ENCODE results near the gene ABTB1.

Gene ABTB1

DNA sequence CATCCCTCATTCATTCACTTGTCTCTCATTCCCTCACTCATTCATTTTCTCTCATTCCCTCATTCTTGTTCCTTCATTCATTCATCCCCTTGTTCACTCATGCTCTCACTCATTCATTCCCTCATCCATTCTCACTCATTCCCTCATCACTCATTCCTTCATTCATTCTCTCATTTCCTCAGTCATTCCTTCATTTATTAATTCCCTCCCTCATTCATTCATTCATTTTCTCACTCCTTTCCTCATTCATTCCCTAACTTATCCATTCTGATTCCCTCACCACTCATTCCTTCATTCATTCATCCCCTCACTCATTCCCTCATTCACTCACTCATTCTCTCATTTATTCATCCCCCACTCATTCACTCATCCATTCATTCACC, 13.8 kb downstream of the ABTB1 start:
- DNase-seq: no peak

DNA sequence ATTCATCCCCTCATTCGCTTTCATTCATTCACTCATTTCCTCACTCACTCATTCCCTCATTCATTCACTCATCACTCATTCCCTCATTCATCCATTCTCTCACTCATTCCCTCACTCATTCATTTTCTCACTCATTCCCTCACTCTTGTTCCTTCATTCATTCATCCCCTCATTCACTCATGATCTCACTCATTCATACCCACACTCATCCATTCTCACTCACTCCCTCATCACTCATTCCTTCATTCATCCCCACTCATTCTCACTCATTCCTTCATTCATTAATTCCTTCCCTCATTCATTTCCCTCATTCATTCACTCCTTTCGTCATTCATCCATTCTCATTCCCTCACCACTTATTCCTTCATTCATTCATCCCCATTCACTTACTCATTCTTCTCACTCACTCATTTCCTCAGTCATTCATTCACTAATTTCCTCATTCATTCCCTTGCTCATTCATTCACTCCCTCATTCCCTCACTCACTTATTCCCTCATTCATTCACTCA, 14.5 kb downstream of the ABTB1 start:
- no peak for DNase-seq

DNA sequence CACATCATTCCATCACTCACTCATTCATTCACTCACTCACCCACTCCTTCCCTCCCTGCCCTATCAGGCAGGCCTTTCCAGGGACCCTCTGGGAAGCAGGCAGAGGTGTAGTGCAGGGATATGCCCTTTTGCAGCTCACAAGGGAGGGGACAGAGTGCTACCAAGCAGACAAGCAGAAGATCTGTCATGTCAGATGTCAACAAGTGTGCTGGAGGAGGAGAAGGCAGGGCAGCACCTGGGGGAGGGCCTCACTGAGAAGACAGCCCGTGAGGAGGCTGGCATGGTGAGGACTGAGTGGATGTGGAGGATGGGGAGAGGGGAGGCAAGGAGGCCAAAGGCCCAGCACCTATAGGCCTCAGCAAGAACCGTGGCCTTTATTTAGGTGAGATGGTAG, 15.3 kb downstream of the ABTB1 start:
- DNase-seq: no peak

DNA sequence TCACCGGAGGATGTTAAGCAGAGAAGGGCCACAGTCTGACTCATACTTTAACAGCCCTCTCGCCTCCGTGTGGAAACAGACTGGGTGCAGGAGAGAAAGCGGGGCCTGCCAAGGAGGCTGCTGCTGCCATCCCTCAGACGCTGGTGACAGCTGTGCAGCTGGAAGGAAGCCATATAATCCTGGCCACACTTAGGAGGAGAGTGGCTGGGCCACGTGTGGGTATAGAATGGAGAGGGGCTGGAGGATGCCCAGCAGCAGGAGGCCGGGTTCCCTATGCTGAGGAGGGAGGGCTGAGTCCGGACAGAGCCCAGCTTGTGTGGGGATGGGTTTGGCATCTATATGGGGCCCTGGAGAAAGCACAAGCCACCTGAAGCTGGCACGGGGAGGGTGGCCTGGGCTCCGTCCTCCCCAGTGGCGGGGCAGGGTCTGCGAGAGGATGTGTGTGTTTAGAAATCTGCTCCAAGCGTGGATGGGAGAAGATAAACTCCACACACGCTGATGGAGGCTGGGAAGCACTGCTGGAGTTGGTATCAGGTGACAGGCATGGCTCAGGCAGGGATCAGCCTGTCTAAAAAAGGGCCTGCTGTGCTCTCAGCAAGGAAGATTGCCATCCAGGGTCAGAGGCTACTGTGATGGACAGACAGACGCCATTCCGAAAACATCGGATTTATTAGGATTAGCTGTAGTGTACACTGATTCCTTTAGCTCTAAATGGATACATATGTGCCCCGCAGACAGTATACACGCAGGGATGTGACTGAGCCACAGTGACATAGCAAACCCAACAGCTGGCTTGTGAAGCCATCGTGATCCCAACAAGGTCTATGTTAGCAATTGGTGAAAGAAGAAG, 15.9 kb downstream of the ABTB1 start:
- peak in 36 of 58 donors; percentile 18 to 81 (median 50) for DNase-seq

DNA sequence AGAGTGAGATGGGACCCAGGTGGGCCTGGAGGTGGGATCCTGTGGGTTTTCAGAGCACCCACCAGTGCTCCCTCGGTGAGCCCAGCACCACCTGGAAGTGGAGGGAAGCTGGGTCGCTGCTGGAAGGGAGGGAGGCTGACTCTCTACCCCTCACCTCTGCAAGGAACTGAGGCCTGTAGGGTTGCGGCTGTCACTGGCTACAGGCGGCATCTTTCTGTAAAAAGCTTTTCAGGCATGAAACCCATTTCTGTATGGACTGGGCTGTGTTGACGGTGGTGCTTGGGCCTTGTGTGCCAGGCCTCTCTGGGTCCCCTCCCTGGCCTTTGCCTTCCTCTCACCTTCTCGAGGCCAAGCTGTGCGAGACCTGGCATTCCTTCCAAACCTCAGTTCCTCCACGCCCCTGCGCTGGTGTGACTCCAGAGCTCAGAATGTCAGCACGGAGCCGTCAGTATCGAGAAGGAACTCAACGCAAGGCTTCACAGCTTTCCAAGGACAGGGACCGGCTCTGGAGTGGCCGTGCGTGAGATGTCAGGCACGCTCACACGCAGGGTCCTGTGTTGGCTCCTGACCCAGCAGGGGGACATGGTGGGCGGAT, 16.6 kb downstream of the ABTB1 start:
- no peak for DNase-seq

DNA sequence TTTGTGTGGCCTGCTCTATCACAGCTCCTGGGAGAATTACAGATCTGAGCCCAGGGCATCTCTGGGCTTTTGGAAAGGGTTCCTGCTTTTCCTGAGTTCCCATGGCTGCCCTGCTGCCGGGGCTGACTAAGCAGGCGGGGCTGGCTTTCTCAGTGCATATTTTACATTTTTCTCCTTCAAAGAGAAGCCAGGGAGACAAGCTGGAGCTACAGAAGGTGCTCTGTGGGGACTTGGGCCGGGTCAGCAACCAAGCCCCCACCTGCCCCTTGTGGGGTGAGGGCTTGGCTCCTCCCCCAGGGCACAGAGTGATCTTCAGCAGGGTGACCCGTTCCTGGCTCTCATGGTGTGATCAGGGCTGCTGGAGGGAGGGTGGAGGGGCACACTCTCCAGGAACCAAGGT, 17.4 kb downstream of the ABTB1 start:
- DNase-seq: no peak

DNA sequence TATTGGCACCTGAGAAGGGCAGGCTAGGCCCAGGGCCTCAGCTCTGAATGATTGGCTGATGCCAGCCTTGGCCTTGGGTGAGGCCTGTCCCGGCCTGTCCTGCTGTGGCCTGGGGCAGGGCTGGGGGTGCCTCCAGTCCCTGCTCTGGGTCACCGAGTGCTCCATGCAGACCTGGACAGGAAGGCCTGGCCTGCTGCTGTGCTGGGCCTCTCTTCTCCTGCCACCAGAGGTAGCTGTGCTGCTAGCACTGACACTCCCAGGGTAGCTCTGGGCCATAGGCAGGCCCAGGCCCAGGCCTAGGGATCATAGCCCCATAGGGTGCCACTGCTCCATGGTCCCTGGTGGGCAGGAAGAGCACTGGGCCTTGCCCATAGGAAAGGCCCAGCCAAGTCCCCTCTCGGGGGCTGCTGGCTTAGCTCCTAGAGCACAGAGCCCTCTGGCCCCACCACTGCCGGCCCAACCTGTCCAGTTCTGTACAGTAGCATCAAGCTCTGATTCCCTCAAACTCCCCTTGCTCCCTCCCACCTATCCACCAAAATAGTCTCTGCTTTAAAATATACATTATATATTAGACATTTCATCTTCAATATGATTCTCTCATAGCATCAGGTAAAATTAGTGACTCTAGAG, 18.2 kb downstream of the ABTB1 start:
- no peak for DNase-seq

DNA sequence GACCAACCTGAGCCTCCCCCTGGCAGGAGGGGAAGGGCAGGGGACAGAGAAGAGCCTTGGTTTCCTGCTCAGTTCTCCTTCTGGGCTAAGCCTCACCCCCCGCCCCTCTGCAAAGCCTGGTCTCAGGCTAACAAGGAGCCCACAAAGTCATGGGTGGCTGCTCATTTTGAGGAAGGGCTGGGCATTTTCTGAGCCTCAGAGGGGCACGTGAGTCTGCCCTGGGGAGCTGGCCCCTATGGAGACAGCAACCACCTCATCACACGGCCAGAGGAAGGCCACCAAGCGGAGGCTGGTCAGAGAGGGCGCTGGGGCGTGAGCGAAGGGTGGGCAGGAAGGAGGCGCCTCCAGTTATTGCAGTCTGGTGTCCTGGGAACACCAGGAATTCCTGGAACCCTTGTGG, 18.7 kb downstream of the ABTB1 start:
- no peak for DNase-seq

DNA sequence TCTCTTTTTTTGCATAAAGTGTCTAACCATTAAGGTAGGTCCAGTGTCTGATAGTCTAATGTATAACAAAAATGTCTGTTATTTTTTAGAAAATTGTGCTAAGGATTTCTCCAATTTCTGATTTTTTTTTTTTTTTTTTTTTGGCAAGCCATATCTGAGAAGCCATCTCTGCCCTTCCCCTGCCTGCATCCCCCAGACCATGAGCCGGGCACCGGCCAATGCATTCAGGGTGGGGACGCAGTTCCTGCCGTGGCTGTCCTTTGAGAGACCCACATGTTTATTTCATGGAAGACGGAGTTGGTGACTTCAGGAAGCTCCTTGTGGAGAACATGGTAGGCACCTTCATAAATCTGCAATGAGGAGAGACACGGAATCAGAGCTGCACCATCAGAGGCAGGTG, 19.2 kb downstream of the ABTB1 start:
- no peak for DNase-seq

DNA sequence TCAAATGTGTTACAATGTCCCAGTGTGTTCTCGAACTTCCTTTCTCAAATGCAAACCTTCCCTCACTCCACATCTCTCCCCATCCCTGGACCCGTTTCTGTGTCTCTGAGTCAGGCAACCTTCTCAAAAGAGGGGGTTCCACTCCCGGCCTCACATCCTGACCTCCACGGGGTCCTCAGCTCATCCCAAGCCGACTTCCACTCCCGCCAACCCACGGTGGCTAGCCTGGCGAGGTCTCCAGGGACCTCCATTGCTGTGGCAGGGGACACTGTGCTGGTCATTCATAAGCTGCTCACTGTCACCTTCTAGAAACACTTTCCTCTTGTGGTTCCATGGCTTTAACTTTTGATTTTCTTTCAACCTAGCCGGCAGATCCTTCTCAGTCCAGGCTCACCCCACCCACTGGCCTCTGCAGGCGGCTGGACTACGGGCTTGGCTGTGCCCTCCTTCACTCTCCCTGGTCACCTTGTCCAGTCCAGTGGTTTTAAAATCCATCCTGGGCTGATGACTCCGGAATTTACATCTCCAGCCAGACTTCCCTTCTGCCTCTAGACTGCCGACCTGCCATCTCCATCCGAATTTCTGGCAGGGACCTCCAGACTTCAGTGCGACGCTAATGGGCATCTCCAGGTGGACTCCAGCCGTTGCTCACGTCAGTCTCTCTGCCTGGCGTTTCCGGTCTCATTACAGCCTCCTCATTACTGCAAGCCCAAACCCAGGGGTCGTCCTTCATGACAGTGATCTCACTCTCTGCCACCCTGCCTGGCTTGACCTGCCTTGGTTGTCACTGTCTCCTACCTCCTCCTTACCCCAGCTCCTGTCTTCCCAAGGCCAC, 20.0 kb downstream of the ABTB1 start:
- no peak for DNase-seq

DNA sequence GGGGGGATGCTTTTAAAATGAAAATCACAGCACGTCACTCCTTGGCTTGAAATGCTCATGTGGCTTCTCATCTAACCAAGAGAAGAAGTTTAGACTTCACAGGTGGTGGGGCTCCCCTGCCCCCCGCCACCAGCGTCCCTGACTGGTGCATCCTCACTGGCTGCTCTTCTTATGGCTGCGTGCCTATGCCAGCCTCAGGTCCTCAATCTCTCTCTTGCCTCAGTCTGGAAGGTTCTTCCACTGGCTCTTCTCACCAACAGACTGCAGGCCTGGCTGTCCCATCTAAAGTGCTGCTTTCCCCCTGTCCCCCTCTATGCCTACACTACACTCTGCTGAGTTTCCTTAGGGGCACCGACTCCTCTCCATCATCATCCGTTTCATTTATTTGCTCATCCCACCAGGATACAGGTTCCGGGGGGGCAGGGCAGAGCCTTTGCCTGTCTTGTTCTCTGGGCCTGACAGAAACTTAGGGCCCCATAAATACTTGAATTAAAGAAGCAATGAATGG, 20.6 kb downstream of the ABTB1 start:
- no peak for DNase-seq

DNA sequence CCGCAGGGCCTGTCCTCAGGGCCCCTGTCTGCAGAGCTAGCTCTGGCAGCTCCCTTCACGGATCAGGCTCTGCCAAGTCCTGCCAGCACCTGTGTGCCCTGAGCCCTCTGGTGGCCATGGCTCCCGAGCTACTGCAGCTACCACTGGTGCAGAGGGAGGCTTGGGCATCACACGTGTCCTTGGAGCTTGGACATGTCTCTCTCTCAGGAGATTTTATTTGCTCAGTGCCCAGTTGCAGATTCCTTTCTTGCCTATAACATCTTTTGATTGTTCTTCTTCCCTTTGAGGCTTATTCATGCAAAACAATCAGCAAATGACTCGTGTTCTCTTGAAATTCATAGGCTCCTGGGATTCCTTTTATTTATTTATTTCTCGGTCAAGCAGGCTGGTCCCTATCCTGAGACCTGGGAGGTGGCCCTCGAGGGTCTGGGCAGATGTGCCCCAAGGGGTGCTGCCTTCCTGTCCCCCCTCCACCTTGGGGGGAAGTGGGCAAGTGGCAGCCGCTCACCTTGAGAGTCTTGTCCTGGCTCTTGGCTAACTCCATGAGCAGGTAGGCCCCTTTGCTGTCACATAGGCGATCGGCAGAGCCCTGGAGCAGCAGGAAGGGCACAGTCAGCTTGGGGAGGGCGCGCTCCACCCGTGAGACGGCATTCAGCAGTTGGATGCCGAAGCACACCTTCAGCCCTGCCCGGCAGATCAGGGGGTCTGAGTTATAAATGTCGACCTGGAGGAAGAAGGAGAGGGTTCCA, 21.9 kb downstream of the ABTB1 start:
- peak in 2 of 58 donors; percentile 28 to 31 for DNase-seq

DNA sequence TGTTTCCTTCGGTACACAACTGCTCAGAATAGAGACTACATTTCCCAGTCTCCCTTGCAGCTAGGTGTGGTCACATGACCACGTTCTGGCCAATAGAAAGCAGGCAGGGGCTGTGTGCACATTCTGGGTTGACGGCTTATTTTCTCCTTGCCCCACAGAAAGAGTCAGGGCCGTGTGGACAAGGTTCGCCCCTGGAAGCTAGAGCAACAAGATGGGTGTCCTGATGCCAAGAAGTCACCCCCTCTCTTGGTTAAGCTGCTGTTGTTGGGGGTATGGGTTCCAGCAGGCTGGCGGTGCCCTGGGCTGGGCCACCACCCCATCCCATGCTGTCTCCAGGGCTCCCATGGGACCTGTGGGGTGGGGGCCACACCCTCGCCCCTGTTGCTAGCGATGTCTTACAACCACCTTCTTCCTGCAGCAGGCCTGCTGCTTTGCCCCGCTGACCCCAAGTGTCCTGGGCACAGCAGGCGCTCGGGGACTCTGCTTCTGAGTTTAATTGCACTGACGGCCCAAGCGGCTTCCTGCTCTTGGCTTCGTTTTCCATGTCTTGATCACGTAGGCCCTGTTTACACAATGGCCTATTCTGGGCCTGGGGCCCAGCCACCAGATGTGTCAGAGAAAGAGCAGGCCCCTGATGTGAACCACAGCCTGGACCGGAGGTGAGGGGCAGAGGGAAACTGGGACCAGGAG, 24.9 kb downstream of the ABTB1 start:
- peak in 55 of 58 donors; percentile 22 to 84 (median 66) for DNase-seq

DNA sequence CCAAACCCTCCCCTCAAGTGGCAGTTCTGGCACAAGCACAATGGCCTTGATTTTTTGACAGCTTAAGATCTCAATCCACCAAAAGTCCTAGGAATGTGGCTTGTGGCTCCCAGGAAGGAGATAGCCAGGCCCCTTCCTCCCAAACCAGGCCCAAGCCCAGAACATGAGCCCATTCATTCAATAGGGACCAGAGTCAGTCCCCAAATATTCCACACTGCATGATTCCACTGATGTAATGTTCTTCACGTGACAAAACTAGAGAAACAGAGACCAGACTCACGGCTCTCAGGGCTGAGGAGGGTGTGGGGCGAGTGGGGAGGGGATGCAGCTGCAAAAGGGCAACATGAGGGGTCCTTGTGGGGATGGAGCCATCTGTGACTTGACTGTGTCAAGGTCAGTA, 25.5 kb downstream of the ABTB1 start:
- DNase-seq: no peak

DNA sequence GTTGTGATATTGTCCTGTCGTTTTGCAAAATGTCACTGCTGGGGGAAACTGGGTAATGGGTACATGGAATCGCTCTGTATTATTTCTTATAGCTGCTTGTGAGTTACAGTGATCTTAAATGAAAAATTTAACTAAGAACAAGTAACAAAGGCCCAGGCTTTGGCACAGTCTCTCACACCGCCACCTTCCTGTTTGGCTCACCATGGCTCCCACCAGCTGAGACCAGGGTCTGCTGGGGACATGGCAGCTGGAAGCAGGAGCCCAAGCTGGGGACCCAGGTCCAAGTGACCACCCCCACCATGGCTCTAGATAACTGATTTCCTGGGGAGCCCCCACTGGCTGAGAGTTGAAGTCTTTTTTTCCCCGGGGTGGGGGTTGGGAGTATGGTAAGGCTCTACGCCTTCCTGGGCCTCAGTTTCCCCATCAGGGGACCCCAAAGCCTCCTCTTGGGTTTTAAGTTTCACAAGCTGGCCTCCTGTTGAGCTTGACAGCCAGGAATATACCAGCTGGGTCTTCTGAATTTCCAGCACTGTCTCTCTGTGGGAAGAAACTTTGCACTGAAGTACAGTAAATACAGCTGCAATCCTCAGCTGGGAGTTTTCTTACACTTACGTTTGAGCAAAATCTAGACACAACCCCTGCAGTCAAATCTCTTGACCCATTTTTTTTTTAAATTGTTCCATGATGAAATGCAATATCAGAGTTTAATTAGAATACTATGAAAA, 26.1 kb downstream of the ABTB1 start:
- DNase-seq: no peak

DNA sequence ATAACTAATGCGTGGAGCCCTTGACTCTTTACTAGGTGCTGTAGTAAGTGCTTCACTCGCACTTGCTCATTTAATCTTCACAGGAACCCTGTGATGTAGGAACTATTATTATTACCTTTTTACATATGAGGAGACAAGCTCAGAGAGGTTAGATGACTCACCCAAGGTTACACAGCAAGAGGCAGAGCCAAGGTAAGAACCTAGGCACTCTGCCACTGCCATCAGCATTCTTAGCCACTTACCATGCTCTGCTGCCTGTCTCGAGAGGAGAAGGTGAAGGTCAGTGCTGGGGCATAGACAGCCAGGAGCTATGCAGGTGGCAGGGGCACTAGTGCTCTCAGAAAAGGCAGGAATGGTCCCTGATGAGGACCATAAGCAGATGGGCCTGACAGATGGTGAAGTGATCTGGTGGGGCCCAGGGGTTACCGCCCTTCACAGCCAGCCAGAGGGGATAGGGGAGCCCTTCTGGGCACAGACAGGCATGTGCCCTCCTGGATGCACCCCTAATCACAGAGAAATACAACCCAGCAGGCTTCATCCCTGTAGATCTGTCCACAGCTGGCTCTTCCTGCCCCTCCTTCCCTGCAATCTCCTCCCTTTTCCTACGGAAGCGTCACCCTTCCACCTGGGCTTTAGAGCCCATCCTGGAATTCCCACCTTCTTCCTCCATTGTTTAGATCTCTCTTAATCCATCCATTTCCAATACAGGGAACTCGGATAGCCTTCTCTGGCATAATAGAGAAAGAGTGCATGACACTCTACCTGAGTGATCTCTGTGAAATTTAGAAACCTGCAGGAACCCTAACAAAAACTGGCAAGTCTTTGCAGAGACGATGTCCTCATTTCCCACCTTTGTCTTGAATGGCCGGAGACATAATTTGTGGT, 26.9 kb downstream of the ABTB1 start:
- no peak for DNase-seq

DNA sequence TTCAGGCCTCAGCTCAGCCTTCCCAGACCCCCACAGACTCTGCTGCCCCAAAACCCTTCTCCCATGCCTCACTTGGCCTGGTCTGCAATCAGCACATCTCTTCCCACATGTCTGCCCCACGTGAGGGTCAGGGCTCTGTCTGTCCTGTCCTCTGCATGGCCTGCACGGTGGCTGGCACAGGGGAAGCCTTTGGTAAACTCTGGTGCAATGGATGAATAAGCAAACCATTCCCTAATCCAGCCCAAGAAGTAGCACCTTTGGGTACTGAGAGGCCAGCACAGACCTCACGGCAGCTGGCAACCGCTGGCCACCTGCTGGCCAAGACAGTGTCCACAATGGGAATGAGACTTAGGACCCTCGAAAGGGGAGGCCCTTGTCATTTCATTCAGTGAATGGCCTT, 27.7 kb downstream of the ABTB1 start:
- DNase-seq: no peak

DNA sequence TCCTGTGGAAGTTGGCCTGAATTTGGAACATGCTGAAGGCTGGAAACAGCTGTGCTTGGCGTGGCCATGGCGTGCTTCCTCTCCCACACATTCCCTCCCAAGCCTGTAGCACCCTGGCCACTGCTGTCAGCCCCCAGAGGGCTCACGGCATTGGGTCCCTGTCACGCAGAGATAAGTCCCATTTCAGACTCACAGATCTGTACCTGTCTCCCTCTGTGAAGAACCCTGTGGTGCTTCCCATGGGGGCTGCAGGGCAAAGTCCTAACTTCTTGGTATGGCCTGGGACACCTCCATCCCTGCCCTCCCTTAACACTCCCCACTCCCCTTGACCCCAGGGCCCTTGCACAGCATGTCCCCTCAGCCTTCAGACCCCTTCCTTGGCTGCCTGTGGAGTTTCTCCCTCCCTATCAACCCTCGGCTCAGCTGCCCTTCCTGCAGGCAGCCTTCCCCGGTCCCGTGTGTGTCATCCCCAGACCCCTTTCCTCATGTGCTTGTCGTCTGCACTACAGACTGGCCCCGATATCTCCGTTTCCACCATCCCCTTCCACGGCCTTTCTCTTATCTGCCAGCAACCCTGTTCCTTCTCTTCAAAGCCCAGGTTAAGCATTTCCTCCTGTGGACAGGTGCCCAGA, 28.6 kb downstream of the ABTB1 start:
- no peak for DNase-seq

Data from anterior cingulate cortex (tissue), 58 donors.